NT2/D1 (cell line): Measurements from ENCODE around the gene CD58.

Experiments
- SUZ12 ChIP-seq: IDR thresholded peaks from 2 replicates; pipeline ENCODE4 v1.6.1; 2011; ENCODE audit not compliant: insufficient read length, insufficient read depth; ENCODE audit errors: extremely low read depth
- YY1 ChIP-seq: IDR thresholded peaks from 2 replicates; pipeline ENCODE4 v1.6.1; 2011; ENCODE audit not compliant: insufficient read length, insufficient read depth
- ZNF274 ChIP-seq: IDR thresholded peaks from 2 replicates; pipeline ENCODE4 v1.6.1; 2011; ENCODE audit warnings: mild to moderate bottlenecking, low read depth, low read length

- TF ChIP-seq YY1 = no peak
- TF ChIP-seq ZNF274 = no peak
- TF ChIP-seq SUZ12 = no peak
Observed at GRCh38 chr1:116494353-116494692, 76.5 kb downstream of the CD58 start.
